H9 (cell line): ENCODE results near the gene H6PD. TPM values are rescaled to one million over a fixed set of nuclear protein-coding genes. Genes with fewer than 3 reads are reported as not detected.
A peak's percentile ranks its signal among the peaks of the same experiment; 100 is the strongest.

Experiments used
- DNase-seq: peaks from one replicate; pipeline ENCODE4 v3.0.0-alpha.2; 2017
- H2AFZ ChIP-seq: one replicate; pipeline ENCODE4 v1.6.1; 2013; ENCODE audit warnings: mild to moderate bottlenecking, low read length, control low read depth, moderate library complexity
- H2AK5ac ChIP-seq: 2 replicates; pipeline ENCODE4 v1.6.1; 2013; ENCODE audit warnings: low read length, control low read depth, mixed read lengths; ENCODE audit not compliant: insufficient read length
- H2BK120ac ChIP-seq: one replicate; pipeline ENCODE4 v1.6.1; 2013; ENCODE audit warnings: low read depth, mild to moderate bottlenecking, low read length, control low read depth, inconsistent platforms; ENCODE audit not compliant: poor library complexity, severe bottlenecking
- H2BK12ac ChIP-seq: 2 replicates; pipeline ENCODE4 v1.6.1; 2013; ENCODE audit warnings: low read length, control low read depth, mixed read lengths, low read depth; ENCODE audit not compliant: insufficient read length
- H2BK15ac ChIP-seq: 2 replicates; pipeline ENCODE4 v1.6.1; 2013; ENCODE audit warnings: low read depth, low read length, control low read depth
- H2BK20ac ChIP-seq: one replicate; pipeline ENCODE4 v1.6.1; 2013; ENCODE audit warnings: low read depth, mild to moderate bottlenecking, low read length, control low read depth, inconsistent platforms; ENCODE audit not compliant: poor library complexity, severe bottlenecking
- H2BK5ac ChIP-seq: 2 replicates; pipeline ENCODE4 v1.6.1; 2013; ENCODE audit warnings: low read length, control low read depth, mixed read lengths; ENCODE audit not compliant: insufficient read length
- H3K14ac ChIP-seq: 2 replicates; pipeline ENCODE4 v1.6.1; 2013; ENCODE audit warnings: low read length, control low read depth; ENCODE audit not compliant: insufficient read depth
- H3K18ac ChIP-seq: 2 replicates; pipeline ENCODE4 v1.6.1; 2013; ENCODE audit warnings: low read depth, mild to moderate bottlenecking, mixed read lengths, low read length, control low read depth; ENCODE audit not compliant: insufficient read length
- H3K23ac ChIP-seq: 2 replicates; pipeline ENCODE4 v1.6.1; 2013; ENCODE audit warnings: low read length, control low read depth, mixed read lengths, low read depth; ENCODE audit not compliant: insufficient read length
- H3K23me2 ChIP-seq: 2 replicates; pipeline ENCODE4 v1.6.1; 2013; ENCODE audit warnings: low read depth, mild to moderate bottlenecking, mixed read lengths, low read length, control low read depth; ENCODE audit not compliant: insufficient read length, poor library complexity, severe bottlenecking
- H3K27ac ChIP-seq: 2 replicates; pipeline ENCODE4 v1.5.1; 2013; ENCODE audit warnings: low read length, control low read depth, mixed read lengths, low read depth; ENCODE audit not compliant: insufficient read length
- H3K27me3 ChIP-seq: 2 replicates; pipeline ENCODE4 v1.6.1; 2013; ENCODE audit warnings: low read length, control low read depth, inconsistent platforms; ENCODE audit not compliant: insufficient read depth
- H3K4ac ChIP-seq: 2 replicates; pipeline ENCODE4 v1.6.1; 2013; ENCODE audit warnings: low read depth, mild to moderate bottlenecking, control low read depth, inconsistent platforms, low read length, moderate library complexity
- H3K4me1 ChIP-seq: 2 replicates; pipeline ENCODE4 v1.6.1; 2013; ENCODE audit warnings: low read length, control low read depth, inconsistent platforms; ENCODE audit not compliant: insufficient read depth
- H3K4me2 ChIP-seq: 2 replicates; pipeline ENCODE4 v1.6.1; 2013; ENCODE audit warnings: low read length, control low read depth, mixed read lengths; ENCODE audit not compliant: insufficient read length, insufficient read depth
- H3K56ac ChIP-seq: 2 replicates; pipeline ENCODE4 v1.6.1; 2013; ENCODE audit warnings: low read depth, mild to moderate bottlenecking, mixed read lengths, low read length, control low read depth; ENCODE audit not compliant: insufficient read length
- H3K79me1 ChIP-seq: 2 replicates; pipeline ENCODE4 v1.6.1; 2013; ENCODE audit warnings: low read depth, mild to moderate bottlenecking, moderate library complexity, low read length, control low read depth, inconsistent platforms; ENCODE audit not compliant: insufficient read depth, poor library complexity, severe bottlenecking
- H3K79me2 ChIP-seq: 2 replicates; pipeline ENCODE4 v1.6.1; 2013; ENCODE audit warnings: low read length, control low read depth, inconsistent platforms; ENCODE audit not compliant: insufficient read depth
- H3K9ac ChIP-seq: 2 replicates; pipeline ENCODE4 v1.6.1; 2013; ENCODE audit warnings: low read length, control low read depth, mixed read lengths; ENCODE audit not compliant: insufficient read length; ENCODE audit errors: extremely low read depth
- H3K9me3 ChIP-seq: one replicate; pipeline ENCODE4 v1.6.1; 2013; ENCODE audit warnings: low read depth, low read length, inconsistent platforms; ENCODE audit not compliant: control insufficient read depth
- H3T11ph ChIP-seq: one replicate; pipeline ENCODE4 v1.6.1; 2013; ENCODE audit warnings: mild to moderate bottlenecking, low read length, control low read depth, inconsistent platforms
- H4K20me1 ChIP-seq: one replicate; pipeline ENCODE4 v1.6.1; 2013; ENCODE audit not compliant: control insufficient read depth, insufficient read length, insufficient read depth
- H4K5ac ChIP-seq: 2 replicates; pipeline ENCODE4 v1.6.1; 2013; ENCODE audit warnings: low read depth, mild to moderate bottlenecking, mixed read lengths, low read length, control low read depth; ENCODE audit not compliant: insufficient read length
- H4K8ac ChIP-seq: replicated peaks from 2 replicates; pipeline ENCODE4 v1.6.1; 2013; ENCODE audit warnings: low read length, control low read depth, mixed read lengths, low read depth; ENCODE audit not compliant: insufficient read length
- H4K91ac ChIP-seq: 2 replicates; pipeline ENCODE4 v1.6.1; 2013; ENCODE audit warnings: low read depth, mild to moderate bottlenecking, moderate library complexity, mixed read lengths, low read length, control low read depth; ENCODE audit not compliant: insufficient read length
- H3K27ac Mint-ChIP-seq, 3 experiments: 2 replicates in 2 of 3; 3 replicates in 1 of 3; pipeline ENCODE4 v1.8.0; 2020 to 2021; ENCODE audit warnings: mixed read lengths in 3 of 3, mild to moderate bottlenecking in 1 of 3, moderate library complexity in 1 of 3
- H3K27me3 Mint-ChIP-seq: 2 replicates; pipeline ENCODE4 v1.8.0; 2021; ENCODE audit warnings: low read depth, mild to moderate bottlenecking, moderate library complexity, mixed read lengths
- H3K36me3 Mint-ChIP-seq, 3 experiments: 2 replicates in 2 of 3; 3 replicates in 1 of 3; pipeline ENCODE4 v1.8.0; 2020 to 2021; ENCODE audit warnings: low read depth in 3 of 3, mixed read lengths in 3 of 3; ENCODE audit not compliant: insufficient read depth in 1 of 3
- H3K4me1 Mint-ChIP-seq, 2 experiments: 2 replicates each; pipeline ENCODE4 v1.8.0; 2020; ENCODE audit warnings: mixed read lengths in 2 of 2
- H3K4me3 Mint-ChIP-seq, 2 experiments: 2 replicates in 1 of 2; 3 replicates in 1 of 2; pipeline ENCODE4 v1.8.0; 2020 to 2021; ENCODE audit warnings: mild to moderate bottlenecking in 2 of 2, mixed read lengths in 2 of 2, moderate library complexity in 1 of 2
- H3K9me3 Mint-ChIP-seq, 2 experiments: 2 replicates in 1 of 2; 3 replicates in 1 of 2; pipeline ENCODE4 v1.8.0; 2020; ENCODE audit warnings: mild to moderate bottlenecking in 2 of 2, mixed read lengths in 2 of 2, moderate library complexity in 1 of 2
- WGBS: extraction: QIAGEN DNeasy Blood & Tissue Kit; methylation state at CpG from one replicate; pipeline ENCODE4 v1.1.7; 2013; ENCODE audit warnings: missing lambda C conversion rate, low lambda C conversion rate, mixed read lengths; ENCODE audit not compliant: insufficient read length; ENCODE audit errors: extremely low coverage; 5-methylcytosine and 5-hydroxymethylcytosine counted together
- total RNA-seq: library from RNA; stranded (reverse); gene quantifications from 2 replicates; pipeline ENCODE4 v1.2.1, GENCODE V29; 2021
- TF ChIP-seq, protein P1 (sequence below): fragments of 200-600 bp; sonication (generic); conservative IDR thresholded peaks from 3 replicates; pipeline ENCODE4 v1.8.0; 2021; ENCODE audit warnings: antibody characterized with exemption, mild to moderate bottlenecking

Gene H6PD
- total RNA-seq, 1 experiment from 2014 or later, result 7.9 TPM

DNA sequence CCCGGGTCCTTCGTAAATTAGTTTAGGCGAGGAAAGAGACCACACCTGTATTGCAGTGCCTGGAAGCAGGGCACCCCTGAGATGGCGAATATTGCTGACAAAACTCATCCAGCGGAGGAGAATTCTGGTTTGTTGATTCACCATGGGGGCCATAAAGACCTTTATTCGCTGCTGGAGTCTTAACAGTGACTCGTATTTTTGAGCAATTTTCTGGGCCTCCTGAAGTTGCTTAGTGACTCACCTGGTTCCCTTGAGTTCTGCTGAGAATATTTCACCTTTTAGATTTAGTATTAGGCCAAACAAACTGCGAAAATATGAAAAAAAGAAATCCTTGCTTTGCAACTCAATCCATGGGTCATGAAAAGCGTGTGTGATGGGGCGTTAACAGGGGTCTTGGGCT is 20.6 kb upstream of the H6PD start:
- H3K9me3 Mint-ChIP-seq, result peaks cover 2 to 4% of the 10 kb centered on the region in 2 experiments; a peak in 3 of 5 replicates
- Histone ChIP-seq H3K4me2 (no peak overlapping the region), H2AFZ (no peak overlapping the region), H2BK12ac (no peak overlapping the region), H3K56ac (no peak overlapping the region), H4K91ac (no peak overlapping the region), H2BK120ac (no peak overlapping the region), H4K5ac (no peak overlapping the region), H2BK20ac (no peak overlapping the region), H3K9ac (no peak overlapping the region), H4K20me1 (no peaks in the 10 kb centered on the region), H2BK5ac (no peak overlapping the region), H3K23ac (no peak overlapping the region), H3K27ac (no peak overlapping the region), H2BK15ac (no peak overlapping the region), H4K8ac (no peak overlapping the region), H3K14ac (no peak overlapping the region), H3K4ac (no peak overlapping the region), H3K18ac (no peak overlapping the region), H3K79me2 (no peaks in the 10 kb centered on the region), H3K4me1 (no peaks in the 10 kb centered on the region), H3K23me2 (no peaks in the 10 kb centered on the region), H3K9me3 (no peaks in the 10 kb centered on the region), H2AK5ac (no peak overlapping the region), H3T11ph (no peak overlapping the region), H3K27me3 (no peaks in the 10 kb centered on the region), H3K79me1 (no peaks in the 10 kb centered on the region)
- H3K27ac Mint-ChIP-seq, result peak overlapping the region in 1 of 3 experiments; percentile 46; a peak in 1 of 7 replicates
- peaks cover 12 to 17% of the 10 kb centered on the region in 2 experiments for H3K4me1 Mint-ChIP-seq
- TF ChIP-seq, protein P1, sequence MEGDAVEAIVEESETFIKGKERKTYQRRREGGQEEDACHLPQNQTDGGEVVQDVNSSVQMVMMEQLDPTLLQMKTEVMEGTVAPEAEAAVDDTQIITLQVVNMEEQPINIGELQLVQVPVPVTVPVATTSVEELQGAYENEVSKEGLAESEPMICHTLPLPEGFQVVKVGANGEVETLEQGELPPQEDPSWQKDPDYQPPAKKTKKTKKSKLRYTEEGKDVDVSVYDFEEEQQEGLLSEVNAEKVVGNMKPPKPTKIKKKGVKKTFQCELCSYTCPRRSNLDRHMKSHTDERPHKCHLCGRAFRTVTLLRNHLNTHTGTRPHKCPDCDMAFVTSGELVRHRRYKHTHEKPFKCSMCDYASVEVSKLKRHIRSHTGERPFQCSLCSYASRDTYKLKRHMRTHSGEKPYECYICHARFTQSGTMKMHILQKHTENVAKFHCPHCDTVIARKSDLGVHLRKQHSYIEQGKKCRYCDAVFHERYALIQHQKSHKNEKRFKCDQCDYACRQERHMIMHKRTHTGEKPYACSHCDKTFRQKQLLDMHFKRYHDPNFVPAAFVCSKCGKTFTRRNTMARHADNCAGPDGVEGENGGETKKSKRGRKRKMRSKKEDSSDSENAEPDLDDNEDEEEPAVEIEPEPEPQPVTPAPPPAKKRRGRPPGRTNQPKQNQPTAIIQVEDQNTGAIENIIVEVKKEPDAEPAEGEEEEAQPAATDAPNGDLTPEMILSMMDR, result no peak
- no CpG with 5 or more reads among the region's 10 CpGs for WGBS
- no peak overlapping the region for H3K4me3 Mint-ChIP-seq
- H3K36me3 Mint-ChIP-seq, result peaks cover 0 to 3% (median 3%) of the 10 kb centered on the region in 3 experiments; a peak in 3 of 7 replicates
- H3K27me3 Mint-ChIP-seq, result peaks cover 10% of the 10 kb centered on the region
- no peak for DNase-seq
